Neural cell (in vitro differentiated cells): ENCODE data around the gene TUT1. TPM values are rescaled to one million over a fixed set of nuclear protein-coding genes. Genes with fewer than 3 reads are reported as not detected.

Experiments
- H2AFZ ChIP-seq: fragments of 200-600, 300-800 bp; sonication (generic), shearing (Covaris generic); 2 replicates; pipeline ENCODE4 v1.6.0; 2014; ENCODE audit warnings: low read depth, mild to moderate bottlenecking, antibody characterized with exemption, low read length, moderate library complexity
- H3F3A ChIP-seq: fragments of 200-600 bp; shearing (Covaris generic); 2 replicates; pipeline ENCODE4 v1.6.1; 2016; ENCODE audit warnings: mild to moderate bottlenecking, moderate library complexity, mixed read lengths, antibody characterized with exemption, low read length; ENCODE audit not compliant: insufficient read depth, poor library complexity, severe bottlenecking
- H3K27ac ChIP-seq: fragments of 200-600, 300-800 bp; sonication (generic), shearing (Covaris generic); 2 replicates; pipeline ENCODE4 v1.5.1; 2014; ENCODE audit warnings: mild to moderate bottlenecking, low read length, moderate library complexity
- H3K27me3 ChIP-seq: fragments of 300-800, 200-600 bp; sonication (generic), shearing (Covaris generic); 2 replicates; pipeline ENCODE4 v1.6.0; 2014; ENCODE audit warnings: mild to moderate bottlenecking, low read depth, low read length, moderate library complexity; ENCODE audit not compliant: insufficient read depth
- H3K36me3 ChIP-seq: fragments of 300-800, 200-600 bp; sonication (generic), shearing (Covaris generic); 2 replicates; pipeline ENCODE4 v1.5.1; 2014; ENCODE audit warnings: mild to moderate bottlenecking, antibody characterized with exemption, low read length, moderate library complexity; ENCODE audit not compliant: insufficient read depth
- H3K4me2 ChIP-seq: fragments of 300-800, 200-600 bp; sonication (generic), shearing (Covaris generic); 2 replicates; pipeline ENCODE4 v1.6.0; 2014; ENCODE audit warnings: mild to moderate bottlenecking, low read length
- H3K4me3 ChIP-seq: fragments of 300-800, 200-600 bp; sonication (generic), shearing (Covaris generic); 2 replicates; pipeline ENCODE4 v1.5.1; 2014; ENCODE audit warnings: mild to moderate bottlenecking, low read length, moderate library complexity
- H3K79me2 ChIP-seq: fragments of 200-600 bp; shearing (Covaris generic); replicated peaks from 2 replicates; pipeline ENCODE4 v1.6.0; 2014; ENCODE audit warnings: mild to moderate bottlenecking, low read length, moderate library complexity; ENCODE audit not compliant: insufficient read depth
- H3K9ac ChIP-seq: fragments of 300-800, 200-600 bp; sonication (generic), shearing (Covaris generic); 2 replicates; pipeline ENCODE4 v1.6.1; 2016; ENCODE audit warnings: mild to moderate bottlenecking, low read length, mixed read lengths
- H3K9me2 ChIP-seq: fragments of 200-600 bp; shearing (Covaris generic); 2 replicates; pipeline ENCODE4 v1.6.1; 2016; ENCODE audit warnings: mild to moderate bottlenecking, low read length, mixed read lengths; ENCODE audit not compliant: insufficient read depth
- H3K9me3 ChIP-seq: fragments of 200-600, 300-800 bp; sonication (generic), shearing (Covaris generic); 2 replicates; pipeline ENCODE4 v1.6.1; 2016; ENCODE audit warnings: mild to moderate bottlenecking, mixed run types, low read length, moderate library complexity, mixed read lengths
- H4K20me1 ChIP-seq: fragments of 200-600 bp; shearing (Covaris generic); 2 replicates; pipeline ENCODE4 v1.6.1; 2016; ENCODE audit warnings: mild to moderate bottlenecking, mixed run types; ENCODE audit not compliant: insufficient read depth
- CTCF ChIP-seq: fragments of 450-650 bp; IDR thresholded peaks from 2 replicates; pipeline ENCODE4 v1.5.1; 2014; ENCODE audit warnings: antibody characterized with exemption, mild to moderate bottlenecking, moderate library complexity; ENCODE audit not compliant: poor library complexity, severe bottlenecking
- EP300 ChIP-seq: fragments of 450-650 bp; conservative IDR thresholded peaks from 2 replicates; pipeline ENCODE4 v1.6.1; 2014; ENCODE audit warnings: antibody characterized with exemption, mild to moderate bottlenecking, moderate library complexity; ENCODE audit not compliant: poor library complexity, severe bottlenecking
- EZH2 ChIP-seq: fragments of 200-600, 300-800 bp; shearing (Covaris generic), sonication (generic); IDR thresholded peaks from 2 replicates; pipeline ENCODE4 v1.6.1; 2014; ENCODE audit warnings: antibody characterized with exemption, low read length, borderline replicate concordance, mild to moderate bottlenecking; ENCODE audit not compliant: insufficient read depth, poor library complexity, severe bottlenecking
- MXI1 ChIP-seq: fragments of 450-650 bp; conservative IDR thresholded peaks from 2 replicates; pipeline ENCODE4 v1.6.1; 2014; ENCODE audit warnings: antibody characterized with exemption, mild to moderate bottlenecking; ENCODE audit not compliant: poor library complexity, severe bottlenecking
- POLR2AphosphoS5 ChIP-seq: IDR thresholded peaks from 2 replicates; pipeline ENCODE4 v1.6.1; 2012
- RAD21 ChIP-seq: fragments of 450-650 bp; conservative IDR thresholded peaks from 2 replicates; pipeline ENCODE4 v1.6.1; 2014; ENCODE audit warnings: antibody characterized with exemption, mild to moderate bottlenecking, moderate library complexity
- REST ChIP-seq: IDR thresholded peaks from 2 replicates; pipeline ENCODE4 v1.6.1; 2012; ENCODE audit warnings: borderline replicate concordance
- SMC3 ChIP-seq: fragments of 450-650 bp; conservative IDR thresholded peaks from 2 replicates; pipeline ENCODE4 v1.6.1; 2014; ENCODE audit warnings: antibody characterized with exemption, mild to moderate bottlenecking, moderate library complexity; ENCODE audit not compliant: poor library complexity
- TAF1 ChIP-seq: IDR thresholded peaks from 2 replicates; pipeline ENCODE4 v1.6.1; 2012; ENCODE audit warnings: low read depth
- polyA plus RNA-seq: library from polyadenylated mRNA; depleted of rRNA; stranded (reverse); fragments of >200 nt; gene quantifications from 2 replicates; pipeline ENCODE4 v1.2.3, GENCODE V29; 2014

Gene TUT1
- polyA plus RNA-seq, 1 donor from 2014 or later: 17.8 TPM

GRCh38 chr11:62605902-62606301 lies 14.6 kb upstream of the TUT1 start:
- no peaks in the 10 kb centered on the region for H3K9me2 ChIP-seq
- no peaks in the 10 kb centered on the region for H3K27me3 ChIP-seq
- H3K4me3 ChIP-seq: no peak overlapping the region
- no peak overlapping the region for H3K27ac ChIP-seq
- no peaks in the 10 kb centered on the region for H3K9me3 ChIP-seq
- no peaks in the 10 kb centered on the region for H3K36me3 ChIP-seq
- no peak overlapping the region for H3K9ac ChIP-seq
- no peaks in the 10 kb centered on the region for H4K20me1 ChIP-seq
- H3F3A ChIP-seq: no peaks in the 10 kb centered on the region
- no peak overlapping the region for H3K4me2 ChIP-seq
- peaks cover 5% of the 10 kb centered on the region for H3K79me2 ChIP-seq
- H2AFZ ChIP-seq: no peak overlapping the region
- no peak for TF ChIP-seq CTCF
- TF ChIP-seq SMC3: no peak
- TF ChIP-seq POLR2AphosphoS5: no peak
- no peak for TF ChIP-seq RAD21
- no peak for TF ChIP-seq EZH2
- TF ChIP-seq TAF1: no peak
- no peak for TF ChIP-seq REST
- no peak for TF ChIP-seq MXI1

GRCh38 chr11:62605467-62605866 lies 14.1 kb upstream of the TUT1 start:
- Histone ChIP-seq H3K4me2 (no peak overlapping the region), H3K79me2 (peaks cover 9% of the 10 kb centered on the region), H3K4me3 (no peak overlapping the region), H4K20me1 (no peaks in the 10 kb centered on the region), H3K9me3 (no peaks in the 10 kb centered on the region), H3K27me3 (no peaks in the 10 kb centered on the region), H3K9ac (no peak overlapping the region), H2AFZ (no peak overlapping the region), H3F3A (no peaks in the 10 kb centered on the region), H3K27ac (no peak overlapping the region), H3K9me2 (no peaks in the 10 kb centered on the region), H3K36me3 (no peaks in the 10 kb centered on the region)
- no peak for TF ChIP-seq POLR2AphosphoS5
- TF ChIP-seq REST: no peak
- TF ChIP-seq EP300: no peak
- no peak for TF ChIP-seq RAD21
- no peak for TF ChIP-seq MXI1
- no peak for TF ChIP-seq SMC3
- TF ChIP-seq TAF1: no peak
- no peak for TF ChIP-seq CTCF
- TF ChIP-seq EZH2: no peak
